Measurements from ENCODE around the gene MYO3B.
"Not testable (repeated sequence)": the region's sequence is repeated elsewhere in the genome, so short reads cannot be mapped to it uniquely, and the experiment has no call there.

The MYO3B gene

GRCh38 chr2:170598067-170598395 is 420.1 kb downstream of the MYO3B start:
- TF ChIP-seq PAX5 (IDR thresholded peaks at IDR 0.05; ENCODE audit: insufficient read depth, low read length, severe bottlenecking): no peak
- DNase-seq (ENCODE audit: insufficient read length, low spot score): no peak
- no peak for FAIRE-seq

- DNase-seq (ENCODE audit: insufficient read length, low spot score) (no peak), FAIRE-seq (no peak)
- TF ChIP-seq TAF1 (IDR thresholded peaks at IDR 0.05; ENCODE audit: low read depth, low read length) (no peak), SPI1 (IDR thresholded peaks at IDR 0.05; ENCODE audit: low read depth, low read length) (no peak), POLR2AphosphoS5 (IDR thresholded peaks at IDR 0.05; ENCODE audit: low read depth, low read length) (no peak), POLR2A (IDR thresholded peaks at IDR 0.05; ENCODE audit: low read depth, low read length) (no peak), POU2F2 (IDR thresholded peaks at IDR 0.05; ENCODE audit: low read depth, low read length) (no peak), PAX5 (IDR thresholded peaks at IDR 0.05; ENCODE audit: insufficient read depth, low read length, severe bottlenecking) (no peak)
Measured at GRCh38 chr2:170601489-170601888, 423.5 kb downstream of the MYO3B start.

- no peak for FAIRE-seq
- no peak for DNase-seq (ENCODE audit: insufficient read length, low spot score)
- TF ChIP-seq POU2F2 (IDR thresholded peaks at IDR 0.05; ENCODE audit: low read depth, low read length): no peak
- no peak for TF ChIP-seq POLR2A (IDR thresholded peaks at IDR 0.05; ENCODE audit: low read depth, low read length)
- no peak for TF ChIP-seq SPI1 (IDR thresholded peaks at IDR 0.05; ENCODE audit: low read depth, low read length)
- no peak for TF ChIP-seq TAF1 (IDR thresholded peaks at IDR 0.05; ENCODE audit: low read depth, low read length)
- no peak for TF ChIP-seq POLR2AphosphoS5 (IDR thresholded peaks at IDR 0.05; ENCODE audit: low read depth, low read length)
- TF ChIP-seq PAX5 (IDR thresholded peaks at IDR 0.05; ENCODE audit: insufficient read depth, low read length, severe bottlenecking): no peak
Measured at GRCh38 chr2:170605862-170606261, 427.9 kb downstream of the MYO3B start.

GRCh38 chr2:170607171-170607570 is 429.2 kb downstream of the MYO3B start:
- TF ChIP-seq POU2F2 (IDR thresholded peaks at IDR 0.05; ENCODE audit: low read depth, low read length) (no peak), POLR2A (IDR thresholded peaks at IDR 0.05; ENCODE audit: low read depth, low read length) (no peak), TAF1 (IDR thresholded peaks at IDR 0.05; ENCODE audit: low read depth, low read length) (no peak), PAX5 (IDR thresholded peaks at IDR 0.05; ENCODE audit: insufficient read depth, low read length, severe bottlenecking) (no peak), POLR2AphosphoS5 (IDR thresholded peaks at IDR 0.05; ENCODE audit: low read depth, low read length) (no peak), SPI1 (IDR thresholded peaks at IDR 0.05; ENCODE audit: low read depth, low read length) (no peak)
- DNase-seq (ENCODE audit: insufficient read length, low spot score) (no peak), FAIRE-seq (no peak)

- FAIRE-seq (no peak), DNase-seq (ENCODE audit: insufficient read length, low spot score) (no peak)
- TF ChIP-seq TAF1 (IDR thresholded peaks at IDR 0.05; ENCODE audit: low read depth, low read length) (no peak), POLR2AphosphoS5 (IDR thresholded peaks at IDR 0.05; ENCODE audit: low read depth, low read length) (no peak), POLR2A (IDR thresholded peaks at IDR 0.05; ENCODE audit: low read depth, low read length) (no peak), PAX5 (IDR thresholded peaks at IDR 0.05; ENCODE audit: insufficient read depth, low read length, severe bottlenecking) (no peak), SPI1 (IDR thresholded peaks at IDR 0.05; ENCODE audit: low read depth, low read length) (no peak), POU2F2 (IDR thresholded peaks at IDR 0.05; ENCODE audit: low read depth, low read length) (no peak)
Measured at GRCh38 chr2:170610615-170611014, 432.7 kb downstream of the MYO3B start.

GRCh38 chr2:170618948-170619347 is 441.0 kb downstream of the MYO3B start:
- FAIRE-seq; DNase-seq (ENCODE audit: insufficient read length, low spot score): not testable (repeated sequence)

- DNase-seq (ENCODE audit: insufficient read length, low spot score); FAIRE-seq: not testable (repeated sequence)
Measured at GRCh38 chr2:170635094-170635493, 457.1 kb downstream of the MYO3B start.

GRCh38 chr2:170639635-170640034 is 461.7 kb downstream of the MYO3B start:
- DNase-seq (ENCODE audit: insufficient read length, low spot score): no peak
- TF ChIP-seq POU2F2 (IDR thresholded peaks at IDR 0.05; ENCODE audit: low read depth, low read length) (no peak), PAX5 (IDR thresholded peaks at IDR 0.05; ENCODE audit: insufficient read depth, low read length, severe bottlenecking) (no peak), TAF1 (IDR thresholded peaks at IDR 0.05; ENCODE audit: low read depth, low read length) (no peak), POLR2A (IDR thresholded peaks at IDR 0.05; ENCODE audit: low read depth, low read length) (no peak), SPI1 (IDR thresholded peaks at IDR 0.05; ENCODE audit: low read depth, low read length) (no peak)
- FAIRE-seq: no peak

- DNase-seq (ENCODE audit: insufficient read length, low spot score) (no peak), FAIRE-seq (no peak)
- TF ChIP-seq TAF1 (IDR thresholded peaks at IDR 0.05; ENCODE audit: low read depth, low read length) (no peak), SPI1 (IDR thresholded peaks at IDR 0.05; ENCODE audit: low read depth, low read length) (no peak), POLR2A (IDR thresholded peaks at IDR 0.05; ENCODE audit: low read depth, low read length) (no peak), POU2F2 (IDR thresholded peaks at IDR 0.05; ENCODE audit: low read depth, low read length) (no peak), PAX5 (IDR thresholded peaks at IDR 0.05; ENCODE audit: insufficient read depth, low read length, severe bottlenecking) (no peak), POLR2AphosphoS5 (IDR thresholded peaks at IDR 0.05; ENCODE audit: low read depth, low read length) (no peak)
Measured at GRCh38 chr2:170641961-170642360, 464.0 kb downstream of the MYO3B start.

GRCh38 chr2:170643346-170643745 is 465.4 kb downstream of the MYO3B start:
- TF ChIP-seq POLR2A (IDR thresholded peaks at IDR 0.05; ENCODE audit: low read depth, low read length): no peak
- no peak for TF ChIP-seq POU2F2 (IDR thresholded peaks at IDR 0.05; ENCODE audit: low read depth, low read length)
- TF ChIP-seq SPI1 (IDR thresholded peaks at IDR 0.05; ENCODE audit: low read depth, low read length): no peak
- TF ChIP-seq TAF1 (IDR thresholded peaks at IDR 0.05; ENCODE audit: low read depth, low read length): no peak
- TF ChIP-seq POLR2AphosphoS5 (IDR thresholded peaks at IDR 0.05; ENCODE audit: low read depth, low read length): no peak
- no peak for TF ChIP-seq PAX5 (IDR thresholded peaks at IDR 0.05; ENCODE audit: insufficient read depth, low read length, severe bottlenecking)
- DNase-seq (ENCODE audit: insufficient read length, low spot score) (no peak), FAIRE-seq (no peak)

GRCh38 chr2:170647741-170648436 is 469.9 kb downstream of the MYO3B start:
- TF ChIP-seq POLR2AphosphoS5 (IDR thresholded peaks at IDR 0.05; ENCODE audit: low read depth, low read length) (no peak), POU2F2 (IDR thresholded peaks at IDR 0.05; ENCODE audit: low read depth, low read length) (no peak), SPI1 (IDR thresholded peaks at IDR 0.05; ENCODE audit: low read depth, low read length) (no peak), PAX5 (IDR thresholded peaks at IDR 0.05; ENCODE audit: insufficient read depth, low read length, severe bottlenecking) (no peak), POLR2A (IDR thresholded peaks at IDR 0.05; ENCODE audit: low read depth, low read length) (no peak), TAF1 (IDR thresholded peaks at IDR 0.05; ENCODE audit: low read depth, low read length) (no peak)
- FAIRE-seq (no peak), DNase-seq (ENCODE audit: insufficient read length, low spot score) (no peak)

Measured in GM12891 (cell line).